ENCODE results near the gene GPR42.

GPR42 gene

DNA sequence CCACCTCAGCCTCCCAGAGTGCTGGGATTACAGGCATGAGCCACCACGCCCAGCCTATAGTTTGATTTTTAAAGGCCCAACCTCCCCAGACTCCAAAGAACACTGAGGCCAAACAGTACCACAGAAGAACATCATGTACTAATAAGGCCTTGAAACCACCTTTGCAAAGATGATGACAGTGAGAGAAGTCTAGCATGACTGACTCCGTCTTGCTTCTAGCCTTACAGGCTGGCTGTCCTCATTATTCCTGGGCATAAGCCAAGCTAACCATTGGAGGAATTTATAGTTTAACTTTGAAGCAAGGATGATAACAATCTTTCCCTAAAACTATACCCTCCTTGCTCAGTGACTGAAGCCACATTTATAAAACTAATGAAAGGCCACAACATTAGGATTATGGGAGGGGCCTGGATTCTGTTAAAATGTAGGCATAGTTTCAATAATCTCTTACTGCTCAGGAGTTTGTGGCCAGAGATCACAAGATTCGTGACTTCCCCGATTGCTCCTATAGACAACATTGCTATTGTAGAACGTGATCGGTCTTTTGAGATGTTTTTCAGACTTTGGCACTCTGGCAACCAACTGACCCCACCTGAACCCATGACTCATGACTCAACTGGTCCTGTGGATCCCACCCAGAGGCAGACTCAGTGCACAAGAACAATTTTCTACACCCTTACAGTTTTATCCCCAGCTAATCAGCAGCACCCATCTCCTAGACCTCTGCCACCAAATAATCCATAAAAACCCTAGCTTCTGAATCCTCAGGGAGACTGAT, 17.6 kb downstream of the GPR42 start:
- Histone ChIP-seq H3K4me1 (ENCODE audit: control insufficient read depth in 2 of 2, insufficient read depth in 1 of 2, low read depth in 1 of 2, low read length in 2 of 2) (no peaks in the 10 kb centered on the region), H2BK15ac (ENCODE audit: low read length) (no peak overlapping the region), H3K9me3 (replicated peaks in 1 of 2; ENCODE audit: control insufficient read depth in 2 of 2, insufficient read depth in 1 of 2, low read depth in 1 of 2, low read length in 2 of 2) (peaks cover 3 to 6% of the 10 kb centered on the region in 2 donors), H4K91ac (ENCODE audit: low read depth, low read length, poor library complexity) (no peak overlapping the region), H3K4me3 (ENCODE audit: low read length in 2 of 2) (no peak overlapping the region), H2BK12ac (ENCODE audit: low read length) (no peak overlapping the region), H2AFZ (ENCODE audit: low read length) (no peak overlapping the region), H3K79me1 (ENCODE audit: low read depth, low read length) (no peaks in the 10 kb centered on the region), H2BK5ac (ENCODE audit: low read length) (no peak overlapping the region), H3K27ac (replicated peaks; ENCODE audit: low read length) (no peak overlapping the region), H3K18ac (ENCODE audit: low read length) (no peak overlapping the region), H3K14ac (ENCODE audit: low read length) (no peak overlapping the region), H3K36me3 (replicated peaks in 1 of 2; ENCODE audit: control insufficient read depth in 2 of 2, insufficient read depth in 2 of 2, low read length in 2 of 2) (no peaks in the 10 kb centered on the region), H3K23ac (ENCODE audit: low read depth, low read length, poor library complexity) (no peak overlapping the region), H3K4ac (ENCODE audit: low read length) (no peak overlapping the region), H4K8ac (ENCODE audit: low read depth, low read length) (no peak overlapping the region), H3K27me3 (ENCODE audit: control insufficient read depth in 3 of 3, insufficient read depth in 3 of 3, low read depth in 1 of 3, low read length in 3 of 3) (no peaks in the 10 kb centered on the region), H3K4me2 (ENCODE audit: insufficient read depth, low read length, poor library complexity, severe bottlenecking) (no peak overlapping the region), H3K9ac (ENCODE audit: low read depth, low read length, poor library complexity) (no peak overlapping the region), H2BK120ac (ENCODE audit: low read depth, low read length) (no peak overlapping the region), H2AK5ac (ENCODE audit: low read depth, low read length) (no peak overlapping the region)
- WGBS, 2 donors (ENCODE audit: extremely low coverage in 2 of 2, insufficient read length in 2 of 2, insufficient replicate concordance in 1 of 2): no CpG with 5 or more reads among the region's 6 CpGs
- no peak for DNase-seq (ENCODE audit: low spot score)

DNA sequence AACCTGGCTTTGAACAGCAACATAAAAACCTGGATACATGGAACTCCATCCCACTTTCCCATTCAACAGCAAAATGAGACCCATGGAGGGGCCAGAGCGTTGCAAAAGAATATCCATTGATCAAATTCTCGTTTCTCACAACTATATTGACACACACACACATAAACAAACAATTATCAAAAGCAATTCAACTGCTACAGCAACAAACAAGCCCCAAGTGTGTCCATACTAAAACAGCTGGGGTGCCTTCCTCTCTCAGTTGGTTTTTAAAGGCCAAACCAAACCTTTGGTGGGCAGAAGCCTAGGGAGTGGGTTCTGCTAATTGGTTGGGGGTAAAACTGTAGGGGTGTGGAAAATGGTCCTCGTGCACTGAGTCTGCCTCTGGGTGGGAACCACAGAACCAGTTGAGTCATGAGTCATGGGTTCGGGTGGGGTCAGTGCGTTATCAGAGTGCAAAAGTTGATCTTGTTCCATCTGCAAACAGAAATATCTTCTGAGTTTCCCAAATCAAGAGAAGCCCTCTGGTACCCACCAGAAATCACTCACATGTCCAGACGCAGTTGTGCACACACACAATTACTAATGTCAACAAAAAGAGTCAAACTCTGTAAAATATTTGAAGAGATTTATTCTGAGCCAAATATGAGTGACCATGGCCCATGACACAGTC, 18.5 kb downstream of the GPR42 start:
- Histone ChIP-seq H3K14ac (ENCODE audit: low read length) (no peak overlapping the region), H3K4me2 (ENCODE audit: insufficient read depth, low read length, poor library complexity, severe bottlenecking) (no peak overlapping the region), H3K27ac (replicated peaks; ENCODE audit: low read length) (no peak overlapping the region), H3K9ac (ENCODE audit: low read depth, low read length, poor library complexity) (no peak overlapping the region), H2BK15ac (ENCODE audit: low read length) (no peak overlapping the region), H2BK12ac (ENCODE audit: low read length) (no peak overlapping the region), H2AFZ (ENCODE audit: low read length) (no peak overlapping the region), H3K4ac (ENCODE audit: low read length) (no peak overlapping the region), H3K4me3 (ENCODE audit: low read length in 2 of 2) (no peak overlapping the region), H4K8ac (ENCODE audit: low read depth, low read length) (no peak overlapping the region), H3K27me3 (ENCODE audit: control insufficient read depth in 3 of 3, insufficient read depth in 3 of 3, low read depth in 1 of 3, low read length in 3 of 3) (no peaks in the 10 kb centered on the region), H4K91ac (ENCODE audit: low read depth, low read length, poor library complexity) (no peak overlapping the region), H2BK5ac (ENCODE audit: low read length) (no peak overlapping the region), H3K23ac (ENCODE audit: low read depth, low read length, poor library complexity) (no peak overlapping the region), H3K79me1 (ENCODE audit: low read depth, low read length) (no peaks in the 10 kb centered on the region), H3K36me3 (replicated peaks in 1 of 2; ENCODE audit: control insufficient read depth in 2 of 2, insufficient read depth in 2 of 2, low read length in 2 of 2) (no peaks in the 10 kb centered on the region), H3K18ac (ENCODE audit: low read length) (no peak overlapping the region), H2BK120ac (ENCODE audit: low read depth, low read length) (no peak overlapping the region), H3K4me1 (ENCODE audit: control insufficient read depth in 2 of 2, insufficient read depth in 1 of 2, low read depth in 1 of 2, low read length in 2 of 2) (no peaks in the 10 kb centered on the region), H2AK5ac (ENCODE audit: low read depth, low read length) (no peak overlapping the region), H3K9me3 (replicated peaks in 1 of 2; ENCODE audit: control insufficient read depth in 2 of 2, insufficient read depth in 1 of 2, low read depth in 1 of 2, low read length in 2 of 2) (peaks cover 3 to 6% of the 10 kb centered on the region in 2 donors)
- DNase-seq (ENCODE audit: low spot score): no peak
- WGBS, 2 donors (ENCODE audit: extremely low coverage in 2 of 2, insufficient read length in 2 of 2, insufficient replicate concordance in 1 of 2): 100% methylated on average over 1 of the region's 6 CpGs; no CpG with 5 or more reads in 1 of the 2 donors

DNA sequence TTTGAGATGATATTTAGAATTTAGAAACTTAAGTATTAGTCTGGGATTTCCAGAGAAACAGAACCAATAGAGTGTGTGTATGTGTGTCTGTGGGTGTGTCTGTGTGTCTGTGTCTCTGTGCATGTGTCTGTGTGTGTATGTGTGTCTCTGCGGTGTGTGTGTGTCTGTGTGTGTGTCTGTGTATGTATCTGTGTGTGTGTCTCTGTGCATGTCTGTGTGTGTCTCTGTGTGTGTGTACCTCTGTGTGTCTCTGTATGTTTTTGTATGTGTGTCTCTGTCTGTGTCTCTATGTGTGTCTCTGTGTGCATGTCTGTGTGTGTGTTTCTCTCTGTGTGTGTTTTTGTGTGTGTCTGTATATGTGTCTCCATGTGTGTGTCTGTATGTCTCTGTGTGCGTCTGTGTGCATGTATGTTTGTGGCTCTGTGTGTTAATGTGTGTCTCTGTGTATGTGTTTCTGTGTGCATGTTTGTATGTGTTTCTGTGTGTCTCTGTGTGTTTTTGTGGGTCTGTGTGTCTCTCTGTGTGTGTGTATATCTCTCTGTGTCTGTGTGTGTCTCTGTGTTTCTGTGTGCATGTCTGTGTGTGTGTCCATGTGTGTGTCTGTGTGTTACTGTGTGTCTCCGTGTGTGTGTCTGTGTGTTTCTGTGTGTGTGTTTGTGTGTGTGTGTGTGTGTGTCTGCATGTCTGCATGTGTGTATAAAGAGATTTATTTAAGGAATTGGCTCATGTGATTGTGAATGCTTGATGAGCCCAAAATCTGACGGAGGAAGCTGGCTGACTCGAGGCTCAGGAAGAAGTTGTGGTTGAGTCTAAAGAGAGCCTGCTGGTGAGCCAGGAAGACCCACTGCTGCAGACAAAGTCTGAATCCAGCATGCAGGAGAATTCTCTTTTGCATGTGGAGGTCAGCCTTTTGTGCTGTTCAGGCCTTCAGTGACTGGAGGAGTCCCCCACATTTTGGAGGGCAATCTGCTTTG, 22.2 kb downstream of the GPR42 start:
- Histone ChIP-seq H3K4me3 (ENCODE audit: low read length in 2 of 2) (no peak overlapping the region), H3K23ac (ENCODE audit: low read depth, low read length, poor library complexity) (no peak overlapping the region), H2BK12ac (ENCODE audit: low read length) (no peak overlapping the region), H3K4ac (ENCODE audit: low read length) (no peak overlapping the region), H2BK120ac (ENCODE audit: low read depth, low read length) (no peak overlapping the region), H3K4me1 (ENCODE audit: control insufficient read depth in 2 of 2, insufficient read depth in 1 of 2, low read depth in 1 of 2, low read length in 2 of 2) (no peaks in the 10 kb centered on the region), H3K27me3 (ENCODE audit: control insufficient read depth in 3 of 3, insufficient read depth in 3 of 3, low read depth in 1 of 3, low read length in 3 of 3) (no peaks in the 10 kb centered on the region), H2AFZ (ENCODE audit: low read length) (no peak overlapping the region), H3K14ac (ENCODE audit: low read length) (no peak overlapping the region), H3K27ac (replicated peaks; ENCODE audit: low read length) (no peak overlapping the region), H3K18ac (ENCODE audit: low read length) (no peak overlapping the region), H3K4me2 (ENCODE audit: insufficient read depth, low read length, poor library complexity, severe bottlenecking) (no peak overlapping the region), H3K9ac (ENCODE audit: low read depth, low read length, poor library complexity) (no peak overlapping the region), H2BK15ac (ENCODE audit: low read length) (no peak overlapping the region), H2AK5ac (ENCODE audit: low read depth, low read length) (no peak overlapping the region), H3K9me3 (replicated peaks in 1 of 2; ENCODE audit: control insufficient read depth in 2 of 2, insufficient read depth in 1 of 2, low read depth in 1 of 2, low read length in 2 of 2) (peaks cover 0 to 6% of the 10 kb centered on the region in 2 donors), H3K36me3 (replicated peaks in 1 of 2; ENCODE audit: control insufficient read depth in 2 of 2, insufficient read depth in 2 of 2, low read length in 2 of 2) (no peaks in the 10 kb centered on the region), H3K79me1 (ENCODE audit: low read depth, low read length) (no peaks in the 10 kb centered on the region), H4K91ac (ENCODE audit: low read depth, low read length, poor library complexity) (no peak overlapping the region), H2BK5ac (ENCODE audit: low read length) (no peak overlapping the region), H4K8ac (ENCODE audit: low read depth, low read length) (no peak overlapping the region)
- DNase-seq (ENCODE audit: low spot score): no peak
- no CpG with 5 or more reads among the region's 5 CpGs for whole genome bisulfite sequencing, 2 donors (ENCODE audit: extremely low coverage in 2 of 2, insufficient read length in 2 of 2, insufficient replicate concordance in 1 of 2)
